ENCODE data around the gene SLC7A11.

The SLC7A11 gene

DNA sequence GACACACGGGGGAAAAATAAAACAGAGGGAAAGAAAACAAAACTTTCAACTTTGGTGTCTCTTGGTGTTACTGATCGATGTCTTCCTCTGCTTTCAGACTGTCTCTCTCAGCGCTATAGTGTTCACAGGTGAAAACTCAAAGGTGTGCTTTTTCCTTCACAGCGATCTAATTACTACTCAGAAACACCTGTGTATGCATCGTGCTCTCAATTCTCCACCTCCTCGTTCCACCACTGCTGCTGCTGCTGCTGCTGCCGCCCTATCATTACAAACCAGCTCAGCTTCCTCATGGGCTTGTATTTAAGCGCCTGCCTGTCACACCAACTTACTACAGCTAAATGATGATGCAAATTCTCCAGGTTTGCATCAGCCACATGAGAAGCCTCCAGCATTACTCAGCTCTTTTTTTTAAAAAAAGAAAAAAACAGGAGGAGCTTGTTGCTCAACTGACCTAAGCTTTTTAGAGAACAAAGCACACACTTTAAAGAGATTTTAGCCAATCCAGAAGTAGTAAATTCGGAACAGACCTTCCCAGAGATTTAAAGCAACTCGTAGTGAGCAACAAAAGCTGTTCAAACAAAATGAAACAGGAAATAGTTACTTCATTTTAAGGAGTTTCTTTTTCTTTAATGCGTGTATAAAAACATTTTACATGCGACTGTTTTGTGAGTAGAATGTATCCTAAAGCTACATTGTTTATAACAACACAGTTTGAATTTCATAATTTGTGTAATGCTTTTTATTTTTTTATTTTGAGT is at the start of gene SLC7A11:
SLC7A11 (minus strand) TSS at position 274 of the 758 bp plus-strand sequence. CDS start 280 bp downstream, outside the sequence.
- DNase-seq (ENCODE audit: low read depth), result peak; percentile 100
- H3K4me3 ChIP-seq (ENCODE audit: low read length), result peak within 1 kb of the TSS; percentile 83

DNA sequence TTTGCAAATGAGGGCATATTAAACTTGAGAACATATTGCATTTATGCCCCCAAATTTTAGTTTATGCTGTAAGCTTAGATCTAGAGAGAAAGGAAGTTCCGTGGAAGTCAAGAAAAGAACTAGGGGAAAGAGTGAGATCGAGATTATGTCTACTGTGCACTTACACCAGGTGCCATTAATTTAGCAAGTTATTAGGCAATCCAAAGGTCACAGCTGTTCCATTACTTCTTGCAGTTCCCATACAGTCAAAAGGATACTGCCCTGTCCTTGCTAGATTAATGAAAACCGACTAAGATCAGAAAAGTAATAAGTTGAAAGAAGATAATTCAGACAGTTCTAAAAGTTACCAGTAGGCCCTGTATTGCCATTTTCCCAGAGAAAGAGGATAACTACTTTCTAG is 49.3 kb upstream of the SLC7A11 start:
- TF ChIP-seq, protein P1, sequence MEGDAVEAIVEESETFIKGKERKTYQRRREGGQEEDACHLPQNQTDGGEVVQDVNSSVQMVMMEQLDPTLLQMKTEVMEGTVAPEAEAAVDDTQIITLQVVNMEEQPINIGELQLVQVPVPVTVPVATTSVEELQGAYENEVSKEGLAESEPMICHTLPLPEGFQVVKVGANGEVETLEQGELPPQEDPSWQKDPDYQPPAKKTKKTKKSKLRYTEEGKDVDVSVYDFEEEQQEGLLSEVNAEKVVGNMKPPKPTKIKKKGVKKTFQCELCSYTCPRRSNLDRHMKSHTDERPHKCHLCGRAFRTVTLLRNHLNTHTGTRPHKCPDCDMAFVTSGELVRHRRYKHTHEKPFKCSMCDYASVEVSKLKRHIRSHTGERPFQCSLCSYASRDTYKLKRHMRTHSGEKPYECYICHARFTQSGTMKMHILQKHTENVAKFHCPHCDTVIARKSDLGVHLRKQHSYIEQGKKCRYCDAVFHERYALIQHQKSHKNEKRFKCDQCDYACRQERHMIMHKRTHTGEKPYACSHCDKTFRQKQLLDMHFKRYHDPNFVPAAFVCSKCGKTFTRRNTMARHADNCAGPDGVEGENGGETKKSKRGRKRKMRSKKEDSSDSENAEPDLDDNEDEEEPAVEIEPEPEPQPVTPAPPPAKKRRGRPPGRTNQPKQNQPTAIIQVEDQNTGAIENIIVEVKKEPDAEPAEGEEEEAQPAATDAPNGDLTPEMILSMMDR (conservative IDR thresholded peaks at IDR 0.05; ENCODE audit: low read length), result no peak
- peak; percentile 35 for DNase-seq (ENCODE audit: low read depth)
- no peak overlapping the region for H3K4me3 ChIP-seq (ENCODE audit: low read length)

More for the DNA sequence above, at the start of gene SLC7A11:
- TF ChIP-seq, protein P1 (conservative IDR thresholded peaks at IDR 0.05; ENCODE audit: low read length), result no peak; the same call in 1 of the 2 replicates

DNA sequence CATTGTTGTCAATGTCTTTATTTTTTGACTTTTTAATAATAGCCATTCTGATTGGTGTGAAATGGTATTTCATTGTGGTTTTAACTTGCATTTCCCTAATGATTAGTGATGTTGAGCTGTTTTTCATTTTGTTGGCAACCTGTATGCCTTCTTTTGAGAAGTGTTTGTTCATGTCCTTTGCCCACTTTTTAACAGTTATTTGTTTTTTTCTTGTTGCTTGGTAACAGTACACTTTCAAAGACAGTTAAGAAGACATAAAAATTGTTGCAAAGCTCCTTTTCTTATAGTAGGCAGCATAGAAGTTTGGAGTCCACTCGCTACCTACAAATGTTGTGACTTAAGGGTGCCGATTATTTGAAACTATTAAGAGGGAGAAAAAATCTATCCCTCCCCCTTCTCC is 48.7 kb upstream of the SLC7A11 start:
- H3K4me3 ChIP-seq (ENCODE audit: low read length), result no peak overlapping the region
- TF ChIP-seq, protein P1 (conservative IDR thresholded peaks at IDR 0.05; ENCODE audit: low read length), result no peak
- no peak for DNase-seq (ENCODE audit: low read depth)

DNA sequence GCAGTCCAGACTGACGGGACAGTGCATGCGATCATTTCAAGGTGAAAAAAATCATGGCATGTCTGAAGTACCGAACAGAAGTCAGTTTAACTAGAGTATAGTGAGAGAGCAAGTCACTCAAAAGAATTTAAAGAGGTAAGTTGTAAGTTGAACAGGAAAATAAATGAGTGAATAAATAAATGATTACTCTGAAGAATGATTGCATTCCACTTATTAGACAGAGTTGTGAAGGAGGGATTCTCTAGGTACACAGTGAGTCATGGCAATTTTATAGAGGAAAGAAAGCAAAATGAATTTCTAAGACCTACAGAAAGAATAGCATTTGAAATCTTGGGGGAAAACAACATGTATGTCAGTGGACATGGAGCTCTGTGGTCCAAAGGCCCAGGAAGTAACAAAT is 37.1 kb upstream of the SLC7A11 start:
- no peak for DNase-seq (ENCODE audit: low read depth)
- H3K4me3 ChIP-seq (ENCODE audit: low read length), result no peak overlapping the region
- TF ChIP-seq, protein P1 (conservative IDR thresholded peaks at IDR 0.05; ENCODE audit: low read length), result no peak

DNA sequence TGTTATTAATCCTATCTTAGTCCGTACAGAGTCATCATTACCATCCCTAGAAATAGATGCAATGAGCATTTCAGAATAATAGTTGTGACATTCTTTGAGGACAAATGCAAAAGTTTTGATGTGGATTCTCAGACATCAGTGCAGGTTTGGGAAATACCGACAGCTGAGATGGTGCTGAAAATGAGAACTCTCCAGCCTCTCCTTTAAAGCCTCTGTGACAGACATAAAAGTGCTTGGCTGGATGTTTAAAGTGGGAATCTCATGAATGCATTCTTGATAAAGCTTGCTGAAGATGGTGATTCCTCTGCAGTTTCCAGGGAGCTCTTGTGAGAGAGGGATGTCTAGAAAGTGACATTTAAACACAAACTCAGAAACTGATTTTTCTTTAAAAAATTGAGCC is 35.0 kb upstream of the SLC7A11 start:
- TF ChIP-seq, protein P1 (conservative IDR thresholded peaks at IDR 0.05; ENCODE audit: low read length), result no peak
- DNase-seq (ENCODE audit: low read depth), result no peak

DNA sequence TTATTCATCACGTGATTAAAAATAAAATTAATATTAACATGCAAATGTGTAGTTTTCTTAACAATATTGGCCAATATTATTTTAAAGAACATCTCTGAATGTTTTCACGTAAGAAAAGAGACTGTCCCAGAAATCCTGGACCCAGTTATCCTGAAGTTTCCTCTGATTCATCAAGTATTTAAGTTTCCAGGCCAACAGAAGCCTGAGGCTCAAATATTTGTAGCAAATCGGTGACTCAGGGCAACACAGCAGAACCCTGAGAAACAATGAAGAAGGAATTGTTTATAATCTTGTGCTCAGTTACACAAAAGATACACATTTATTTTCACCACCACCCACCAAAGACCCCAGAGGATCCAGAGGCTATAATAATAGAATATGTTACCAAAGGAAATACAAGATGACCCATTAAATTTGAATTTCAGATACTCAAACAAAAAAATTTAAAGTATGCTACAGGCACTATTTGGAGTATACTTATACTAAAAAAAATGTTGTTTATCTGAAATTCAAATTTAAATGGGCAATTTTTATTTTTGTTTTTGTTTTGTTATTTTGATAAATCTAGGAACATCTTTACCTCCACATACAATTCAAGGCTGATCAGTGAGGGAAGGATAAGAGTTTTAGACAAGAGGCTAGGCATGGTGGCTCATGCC is 33.9 kb upstream of the SLC7A11 start:
- no peak overlapping the region for H3K4me3 ChIP-seq (ENCODE audit: low read length)
- peak; percentile 93 for DNase-seq (ENCODE audit: low read depth)
- TF ChIP-seq, protein P1 (conservative IDR thresholded peaks at IDR 0.05; ENCODE audit: low read length), result no peak

More for the DNA sequence above, 35.0 kb upstream of the SLC7A11 start:
- H3K4me3 ChIP-seq (ENCODE audit: low read length), result no peak overlapping the region

DNA sequence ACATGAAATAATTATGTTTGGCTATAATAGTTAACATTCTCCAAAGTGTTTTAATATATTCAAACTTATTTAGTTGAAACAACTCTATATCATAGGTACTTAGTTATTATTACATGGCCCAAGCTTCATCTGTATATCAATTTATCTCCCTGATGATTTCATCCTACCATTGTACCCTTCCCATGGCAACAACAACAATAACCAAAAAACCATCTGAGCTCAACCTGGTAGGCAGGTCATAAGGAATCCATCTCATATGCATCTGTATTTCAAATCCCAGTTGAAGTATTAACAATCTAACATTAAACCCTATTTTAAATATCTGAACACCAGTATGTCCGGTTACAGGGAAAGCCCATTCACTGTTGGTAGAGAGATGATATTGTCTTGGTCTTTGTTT is 33.1 kb upstream of the SLC7A11 start:
- TF ChIP-seq, protein P1 (conservative IDR thresholded peaks at IDR 0.05; ENCODE audit: low read length), result no peak
- peak; percentile 28 for DNase-seq (ENCODE audit: low read depth)
- H3K4me3 ChIP-seq (ENCODE audit: low read length), result no peak overlapping the region

Measured in AG10803 (cell line).